A549 (cell line): ENCODE data around the gene CRYGA. TPM values are rescaled to one million over a fixed set of nuclear protein-coding genes. Genes with fewer than 3 reads are reported as not detected.

Source experiments
- ATAC-seq, 2 experiments: fragments of 200-7000 bp in 1 of 2; fragments of >200 bp in 1 of 2; cut with Nextera tagmentation in 1 of 2; cut with Tn5 transposase in 1 of 2; 3 replicates each; pipeline versions ENCODE4 v1.8.0 to v1.9.1; 2018 to 2020; ENCODE audit warnings: mild to moderate bottlenecking in 1 of 2, moderate library complexity in 1 of 2
- CTCF ChIA-PET: fragments of 300-600 bp; sonication (Branson Sonifier 250); formaldehyde crosslinking; extraction: SDS; loops from one replicate; lab custom pipeline; 2021; ENCODE audit warnings: antibody characterized with exemption, inconsistent platforms; lab: Yijun Ruan, JAX
- POLR2A ChIA-PET: fragments of 350-600 bp; formaldehyde crosslinking; extraction: SDS; loops from one replicate; lab custom pipeline; 2021; ENCODE audit warnings: antibody characterized with exemption, inconsistent platforms; lab: Yijun Ruan, JAX
- DNase-seq, 2 experiments: peaks; one replicate each; pipeline versions ENCODE4 v3.0.0 to v3.0.0-alpha.2; 2011 to 2016; ENCODE audit warnings: low read depth in 1 of 2, low spot score in 1 of 2
- FAIRE-seq: peaks from 2 replicates; lab custom pipeline; 2011; peaks lifted over from hg19 to GRCh38; lab: Jason Lieb, UNC
- H3K27ac ChIP-seq, 2 experiments: fragments of >200 bp; sonication (Bioruptor Twin); formaldehyde crosslinking; 3 replicates each; pipeline ENCODE4 v1.5.1; 2016 to 2017
- H3K4me1 ChIP-seq: fragments of >200 bp; sonication (Bioruptor Twin); formaldehyde crosslinking; 3 replicates; pipeline ENCODE4 v1.6.1; 2016
- H3K4me2 ChIP-seq: fragments of >200 bp; sonication (Bioruptor Twin); formaldehyde crosslinking; 3 replicates; pipeline ENCODE4 v1.6.1; 2016
- H3K4me3 ChIP-seq: fragments of >200 bp; sonication (Bioruptor Twin); formaldehyde crosslinking; 3 replicates; pipeline ENCODE4 v1.5.1; 2016
- H3K9me3 ChIP-seq: fragments of >200 bp; sonication (Bioruptor Twin); formaldehyde crosslinking; 3 replicates; pipeline ENCODE4 v1.6.1; 2016
- CBX8 ChIP-seq: fragments of 200-600 bp; sonication (generic); IDR thresholded peaks from 2 replicates; pipeline ENCODE4 v1.6.1; 2016
- CHD2 ChIP-seq: fragments of 150-350 bp; IDR thresholded peaks from 2 replicates; pipeline ENCODE4 v1.6.1; 2014; ENCODE audit warnings: low read length; ENCODE audit not compliant: partially characterized antibody
- EP300 ChIP-seq, 2 experiments: fragments of >200 bp; sonication (Bioruptor Twin); formaldehyde crosslinking; IDR thresholded peaks; 2 replicates in 1 of 2; 3 replicates in 1 of 2; pipeline ENCODE4 v1.6.1; 2016 to 2017
- FOSL2 ChIP-seq, 2 experiments: fragments of 450-650 bp in 1 of 2; fragments of >200 bp in 1 of 2; sonication (Bioruptor Twin) in 1 of 2; formaldehyde crosslinking; IDR thresholded peaks; 2 replicates each; pipeline versions ENCODE4 v1.5.0 to v1.6.1; 2016 to 2020; ENCODE audit warnings: mild to moderate bottlenecking in 1 of 2, moderate library complexity in 1 of 2
- GATA3 ChIP-seq: IDR thresholded peaks from 2 replicates; pipeline ENCODE4 v1.6.1; 2012; ENCODE audit warnings: borderline replicate concordance
- HDAC2 ChIP-seq: fragments of 200-600 bp; sonication (generic); IDR thresholded peaks from 2 replicates; pipeline ENCODE4 v1.6.1; 2016
- MAFK ChIP-seq: fragments of 450-650 bp; IDR thresholded peaks from 2 replicates; pipeline ENCODE4 v1.6.1; 2014; ENCODE audit not compliant: partially characterized antibody
- NFE2L2 ChIP-seq: fragments of 150-350 bp; conservative IDR thresholded peaks from 2 replicates; pipeline ENCODE4 v1.6.1; 2014; ENCODE audit warnings: low read length
- NR3C1 ChIP-seq: fragments of >200 bp; sonication (Bioruptor Twin); formaldehyde crosslinking; IDR thresholded peaks from 3 replicates; pipeline ENCODE4 v1.6.1; 2017
- PHF8 ChIP-seq: fragments of 200-600 bp; sonication (generic); IDR thresholded peaks from 2 replicates; pipeline ENCODE4 v1.6.1; 2016; ENCODE audit warnings: low read depth, mild to moderate bottlenecking, antibody characterized with exemption, moderate library complexity, borderline replicate concordance
- RAD21 ChIP-seq, 2 experiments: fragments of >200 bp in 1 of 2; sonication (Bioruptor Twin) in 1 of 2; formaldehyde crosslinking in 1 of 2; IDR thresholded peaks in 1 of 2; conservative IDR thresholded peaks in 1 of 2; 2 replicates in 1 of 2; 3 replicates in 1 of 2; pipeline ENCODE4 v1.6.1; 2012 to 2018; ENCODE audit warnings: inconsistent platforms in 1 of 2
- RARB ChIP-seq: fragments of 250-450 bp; sonication (Bioruptor Pico); IDR thresholded peaks from 2 replicates; pipeline ENCODE4 v1.8.0; 2021; ENCODE audit warnings: mild to moderate bottlenecking, moderate library complexity
- RCOR1 ChIP-seq: fragments of 150-350 bp; IDR thresholded peaks from 2 replicates; pipeline ENCODE4 v1.6.1; 2014; ENCODE audit warnings: antibody characterized with exemption, low read length, low read depth
- RNF2 ChIP-seq: fragments of 200-600 bp; sonication (generic); IDR thresholded peaks from 2 replicates; pipeline ENCODE4 v1.6.1; 2016; ENCODE audit warnings: low read depth, mild to moderate bottlenecking, antibody characterized with exemption, moderate library complexity, borderline replicate concordance
- SREBF2 ChIP-seq: fragments of 450-650 bp; IDR thresholded peaks from 2 replicates; pipeline ENCODE4 v1.6.1; 2014; ENCODE audit warnings: mild to moderate bottlenecking, moderate library complexity
- TFCP2L1 ChIP-seq: fragments of 250-450 bp; sonication (Bioruptor Pico); IDR thresholded peaks from 2 replicates; pipeline ENCODE4 v1.5.0; 2021; ENCODE audit warnings: mild to moderate bottlenecking
- ZC3H11A ChIP-seq: fragments of 450-650 bp; IDR thresholded peaks from 2 replicates; pipeline ENCODE4 v1.6.1; 2014; ENCODE audit warnings: antibody characterized with exemption, mild to moderate bottlenecking
- ZFP36 ChIP-seq: fragments of 450-650 bp; IDR thresholded peaks from 2 replicates; pipeline ENCODE4 v1.6.1; 2014; ENCODE audit warnings: borderline replicate concordance; ENCODE audit not compliant: partially characterized antibody
- ZNF302 ChIP-seq: fragments of 250-450 bp; sonication (Bioruptor Pico); IDR thresholded peaks from 2 replicates; pipeline ENCODE4 v1.9.0; 2021; ENCODE audit warnings: inconsistent platforms, mild to moderate bottlenecking, moderate library complexity
- WGBS: methylation state at CpG from one replicate; pipeline ENCODE4 v1.1.6; 2017; ENCODE audit errors: missing lambda C conversion rate; 5-methylcytosine and 5-hydroxymethylcytosine counted together
- polyA plus RNA-seq, 4 experiments: library from polyadenylated mRNA; depleted of rRNA in 3 of 4; stranded (reverse); fragments of >200 nt; fragmentation: RNase III in 1 of 4; extraction: RNeasy Plus Mini Kit Qiagen cat#74134 plus additional on column Dnase treatment in 1 of 4; gene quantifications; 2 replicates in 3 of 4; 3 replicates in 1 of 4; pipeline ENCODE4 v1.2.3, GENCODE V29; 2011 to 2017
- TF ChIP-seq, protein P1 (sequence below): fragments of 250-450 bp; sonication (Bioruptor Pico); IDR thresholded peaks from 2 replicates; pipeline ENCODE4 v1.5.0; 2021; ENCODE audit warnings: mild to moderate bottlenecking, moderate library complexity, borderline replicate concordance
- TF ChIP-seq, protein P2 (sequence below): IDR thresholded peaks from 2 replicates; pipeline ENCODE4 v1.6.1; 2012

Gene CRYGA
- polyA plus RNA-seq, 2 of the 4 experiments (the other 2 are of a cell fraction) = not detected

DNA sequence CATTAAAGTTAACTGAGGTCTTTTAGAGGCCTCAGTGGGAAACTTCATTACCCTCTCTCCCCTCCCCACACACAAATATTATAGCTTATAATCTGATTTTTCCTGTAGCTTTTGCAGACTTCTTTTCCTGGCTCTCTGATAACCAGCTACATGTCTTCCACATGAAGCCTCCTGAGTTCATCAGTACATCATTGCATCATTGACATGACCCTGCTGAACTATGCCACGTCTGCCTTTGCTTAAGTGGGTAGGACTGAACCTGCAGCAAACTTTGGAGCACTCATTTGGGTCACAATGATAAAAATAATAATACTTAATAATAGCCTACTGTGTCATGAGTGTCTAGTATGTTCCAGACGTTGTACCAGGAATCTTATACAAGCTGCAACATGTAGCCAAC is 7.0 kb downstream of the CRYGA start:
- WGBS = 18% methylated on average over 2 of the region's 2 CpGs
- no peak for FAIRE-seq
- ATAC-seq = no peak
- Histone ChIP-seq H3K4me2 (no peak overlapping the region), H3K4me3 (no peak overlapping the region), H3K4me1 (no peaks in the 10 kb centered on the region), H3K9me3 (0 out of 3 replicates have a peak, but pooled peaks cover 2% of the 10 kb centered on the region), H3K27ac (no peak overlapping the region)
- TF ChIP-seq PHF8 = no peak
- no peak for TF ChIP-seq ZFP36
- TF ChIP-seq CBX8 = no peak
- no peak for TF ChIP-seq RARB (CRISPR knock-in tag)
- TF ChIP-seq TFCP2L1 (CRISPR knock-in tag) = no peak
- ChIA-PET POLR2A (no interaction called here), CTCF (interaction anchor here (1.5 to 2.0 kb wide), 3 partner anchors 13 to 55 kb away, joined by 4 to 8 read pairs (median 4); no protein-coding TSS in a partner anchor)
- DNase-seq = no peak

DNA sequence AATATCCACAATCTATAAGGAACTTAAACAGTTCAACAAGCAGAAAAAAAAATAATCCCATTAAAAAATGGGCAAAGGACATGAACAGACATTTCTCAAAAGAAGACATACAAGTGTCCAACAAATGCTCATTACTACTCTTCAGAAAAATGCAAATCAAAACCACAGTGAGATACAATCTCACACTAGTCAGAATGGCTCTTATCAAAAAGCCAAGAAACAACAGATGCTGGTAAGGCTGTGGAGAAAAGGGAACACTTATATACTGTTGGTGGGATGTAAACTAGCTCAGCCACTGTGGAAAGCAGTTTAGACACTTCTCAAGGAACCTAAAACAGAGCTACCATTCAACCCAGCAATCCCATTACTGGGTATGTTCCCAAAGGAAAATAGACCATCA is 10.2 kb downstream of the CRYGA start:
- no peak for FAIRE-seq
- H3K27ac ChIP-seq = no peak overlapping the region
- CTCF ChIA-PET = interaction anchor here (1.1 kb wide), 1 partner anchor 22 kb away, joined by 3 read pairs; no protein-coding TSS in a partner anchor

DNA sequence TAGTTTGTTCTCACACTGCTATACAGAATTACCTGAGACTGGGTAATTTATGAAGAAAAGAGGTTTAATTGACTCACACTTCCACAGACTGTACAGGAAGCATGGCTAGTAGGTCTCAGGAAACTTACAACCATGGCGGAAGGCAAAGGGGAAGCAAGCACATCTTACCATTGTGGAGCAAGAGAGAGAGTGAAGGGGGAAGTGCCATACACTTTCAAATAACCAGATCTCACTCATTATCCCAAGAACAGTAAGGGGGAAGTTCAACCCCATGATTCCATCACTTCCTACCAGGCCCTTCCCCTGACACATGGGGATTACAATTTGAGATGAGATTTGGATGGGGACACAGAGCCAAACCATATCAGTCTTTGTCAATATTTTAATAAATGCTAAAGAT is 12.4 kb downstream of the CRYGA start:
- 64% methylated on average over 1 of the region's 1 CpG for WGBS
- FAIRE-seq = no peak
- no peak for DNase-seq
- no peak overlapping the region for H3K27ac ChIP-seq
- H3K4me1 ChIP-seq = no peaks in the 10 kb centered on the region
- no peak for ATAC-seq
- TF ChIP-seq MAFK (no peak), GATA3 (no peak), ZC3H11A (no peak), PHF8 (no peak), FOSL2 (IDR thresholded peaks at IDR 0.05) (no peak), FOSL2 (CRISPR knock-in tag; IDR thresholded peaks at IDR 0.05) (no peak), EP300 (IDR thresholded peaks at IDR 0.05) (no peak)
- ChIA-PET CTCF (no interaction called here), POLR2A (no interaction called here)
- H3K4me3 ChIP-seq = no peak overlapping the region
- H3K9me3 ChIP-seq = 0 out of 3 replicates have a peak, but pooled peaks cover 5% of the 10 kb centered on the region
- no peak overlapping the region for H3K4me2 ChIP-seq

More for the DNA sequence above, 10.2 kb downstream of the CRYGA start:
- DNase-seq = no peak
- no peak for TF ChIP-seq RNF2
- TF ChIP-seq RAD21 (conservative IDR thresholded peaks at IDR 0.05 in 1 of 2, IDR thresholded peaks at IDR 0.05 in 1 of 2) = no peak
- TF ChIP-seq RCOR1 = no peak
- no peak for TF ChIP-seq NR3C1
- no peak for TF ChIP-seq RARB (CRISPR knock-in tag)
- TF ChIP-seq PHF8 = no peak
- TF ChIP-seq EP300 (IDR thresholded peaks at IDR 0.05) = no peak
- no peak for TF ChIP-seq HDAC2
- TF ChIP-seq SREBF2 = no peak
- no peak for TF ChIP-seq ZNF302
- TF ChIP-seq CHD2 = no peak
- TF ChIP-seq NFE2L2 = no peak
- TF ChIP-seq, protein P1, sequence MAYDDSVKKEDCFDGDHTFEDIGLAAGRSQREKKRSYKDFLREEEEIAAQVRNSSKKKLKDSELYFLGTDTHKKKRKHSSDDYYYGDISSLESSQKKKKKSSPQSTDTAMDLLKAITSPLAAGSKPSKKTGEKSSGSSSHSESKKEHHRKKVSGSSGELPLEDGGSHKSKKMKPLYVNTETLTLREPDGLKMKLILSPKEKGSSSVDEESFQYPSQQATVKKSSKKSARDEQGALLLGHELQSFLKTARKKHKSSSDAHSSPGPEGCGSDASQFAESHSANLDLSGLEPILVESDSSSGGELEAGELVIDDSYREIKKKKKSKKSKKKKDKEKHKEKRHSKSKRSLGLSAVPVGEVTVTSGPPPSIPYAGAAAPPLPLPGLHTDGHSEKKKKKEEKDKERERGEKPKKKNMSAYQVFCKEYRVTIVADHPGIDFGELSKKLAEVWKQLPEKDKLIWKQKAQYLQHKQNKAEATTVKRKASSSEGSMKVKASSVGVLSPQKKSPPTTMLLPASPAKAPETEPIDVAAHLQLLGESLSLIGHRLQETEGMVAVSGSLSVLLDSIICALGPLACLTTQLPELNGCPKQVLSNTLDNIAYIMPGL = no peak
- TF ChIP-seq GATA3 = no peak
- TF ChIP-seq, protein P2, sequence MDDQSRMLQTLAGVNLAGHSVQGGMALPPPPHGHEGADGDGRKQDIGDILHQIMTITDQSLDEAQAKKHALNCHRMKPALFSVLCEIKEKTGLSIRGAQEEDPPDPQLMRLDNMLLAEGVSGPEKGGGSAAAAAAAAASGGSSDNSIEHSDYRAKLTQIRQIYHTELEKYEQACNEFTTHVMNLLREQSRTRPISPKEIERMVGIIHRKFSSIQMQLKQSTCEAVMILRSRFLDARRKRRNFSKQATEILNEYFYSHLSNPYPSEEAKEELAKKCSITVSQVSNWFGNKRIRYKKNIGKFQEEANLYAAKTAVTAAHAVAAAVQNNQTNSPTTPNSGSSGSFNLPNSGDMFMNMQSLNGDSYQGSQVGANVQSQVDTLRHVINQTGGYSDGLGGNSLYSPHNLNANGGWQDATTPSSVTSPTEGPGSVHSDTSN = no peak
- TF ChIP-seq, all 56 proteins: peak for 0
- Histone ChIP-seq H3K4me2 (no peak overlapping the region), H3K4me1 (no peaks in the 10 kb centered on the region), H3K4me3 (no peak overlapping the region), H3K9me3 (0 out of 3 replicates have a peak, but pooled peaks cover 5% of the 10 kb centered on the region)
- ATAC-seq = no peak
- POLR2A ChIA-PET = no interaction called here
